HG03139 (cell line): ENCODE results near the gene FAM25G.
"Not testable (repeated sequence)": the region's sequence is repeated elsewhere in the genome, so short reads cannot be mapped to it uniquely, and the experiment has no call there.

Source experiments
- ATAC-seq: cut with Tn5 transposase; IDR thresholded peaks from one replicate; pipeline ENCODE4 v1.9.1; 2021; ENCODE audit not compliant: unreplicated experiment

The FAM25G gene

DNA sequence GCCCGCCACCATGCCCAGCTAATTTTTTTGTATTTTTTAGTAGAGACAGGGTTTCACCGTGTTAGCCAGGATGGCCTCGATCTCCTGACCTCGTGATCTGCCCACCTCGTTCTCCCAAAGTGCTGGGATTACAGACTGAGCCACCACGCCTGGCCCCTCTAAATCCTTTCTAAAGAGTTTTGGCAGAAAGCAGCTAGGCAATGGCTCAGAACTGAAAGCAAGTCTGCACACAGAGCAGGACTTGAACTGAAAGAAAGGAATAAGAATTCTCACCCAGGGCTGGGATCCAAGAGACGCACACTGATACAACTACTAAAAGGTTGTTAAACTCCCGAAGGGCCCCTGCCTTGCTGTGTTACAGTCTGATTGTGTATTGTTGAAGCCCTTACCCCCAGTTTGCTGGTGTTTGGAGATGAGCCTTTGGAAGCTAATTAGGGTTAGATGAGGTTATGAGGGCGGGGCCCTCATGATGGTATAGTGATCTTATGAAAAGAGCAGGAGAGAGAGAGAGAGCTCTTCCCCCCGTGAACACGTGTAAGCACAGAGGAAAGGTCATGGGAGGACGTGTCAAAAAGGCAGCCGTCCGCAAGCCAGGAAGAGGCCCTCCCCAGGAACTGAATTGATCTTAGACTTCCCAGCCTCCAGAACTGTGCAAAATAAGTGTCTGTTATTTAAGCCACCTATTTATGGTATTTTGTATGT lies 26.1 kb downstream of the FAM25G start:
- not testable (repeated sequence) for ATAC-seq

DNA sequence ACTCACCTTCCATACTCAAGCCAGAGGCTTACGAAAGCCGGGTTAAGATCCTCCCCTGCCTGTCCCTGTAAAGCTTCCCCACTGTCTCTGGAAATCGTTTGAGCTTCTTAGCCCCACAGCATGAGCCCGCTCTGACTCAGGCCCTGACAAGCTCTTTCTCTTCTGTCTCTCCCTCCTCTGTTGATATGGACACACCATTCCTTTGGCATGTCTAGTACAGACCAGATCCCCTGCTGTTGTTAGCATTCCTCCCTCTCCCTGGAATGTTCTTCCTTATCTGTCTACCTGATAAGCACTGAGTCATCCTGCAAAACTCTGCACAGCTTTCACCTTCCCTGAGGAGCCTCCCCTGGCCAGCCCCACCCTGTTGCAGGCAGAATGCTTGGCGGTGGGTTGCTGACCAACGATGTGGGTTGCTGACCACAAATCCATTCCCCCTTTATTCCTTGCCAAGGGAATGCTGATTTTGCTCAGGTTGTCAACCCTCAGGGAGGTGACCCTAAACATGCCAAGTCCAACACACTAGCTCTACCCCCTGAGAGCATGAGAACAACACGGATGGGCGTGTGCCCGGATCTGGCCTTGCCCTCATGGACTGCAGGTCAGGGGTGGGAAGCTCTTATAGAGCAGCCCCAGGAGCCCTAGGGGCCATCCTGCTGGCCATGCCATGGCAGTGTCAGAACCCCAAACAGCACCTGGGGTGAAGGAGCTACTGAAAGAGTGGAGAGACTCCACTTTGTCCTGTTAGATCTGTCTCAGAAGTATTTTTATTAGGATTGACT lies 28.7 kb downstream of the FAM25G start:
- not testable (repeated sequence) for ATAC-seq

DNA sequence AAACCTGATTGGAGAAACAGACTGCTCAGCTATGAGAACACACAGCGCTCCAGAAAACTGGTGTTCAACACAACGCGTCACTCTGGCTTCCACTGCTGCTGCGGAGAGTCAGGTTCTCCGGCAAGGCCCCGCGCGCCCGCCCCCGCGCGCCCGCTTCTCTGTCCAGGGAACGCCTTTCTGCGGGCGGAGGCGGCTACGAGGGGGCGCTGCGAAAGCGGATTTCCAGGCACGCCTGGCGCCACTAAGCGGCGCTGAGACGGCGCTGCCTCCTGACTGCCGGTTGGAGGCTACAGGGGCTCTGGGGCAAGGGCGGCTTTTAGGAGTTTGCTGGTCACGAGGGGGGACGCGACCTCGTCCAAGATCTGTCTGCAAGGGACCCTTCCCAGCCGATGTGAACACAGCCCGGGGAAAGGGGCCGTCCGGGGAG lies 30.2 kb downstream of the FAM25G start:
- ATAC-seq, result not testable (repeated sequence)

DNA sequence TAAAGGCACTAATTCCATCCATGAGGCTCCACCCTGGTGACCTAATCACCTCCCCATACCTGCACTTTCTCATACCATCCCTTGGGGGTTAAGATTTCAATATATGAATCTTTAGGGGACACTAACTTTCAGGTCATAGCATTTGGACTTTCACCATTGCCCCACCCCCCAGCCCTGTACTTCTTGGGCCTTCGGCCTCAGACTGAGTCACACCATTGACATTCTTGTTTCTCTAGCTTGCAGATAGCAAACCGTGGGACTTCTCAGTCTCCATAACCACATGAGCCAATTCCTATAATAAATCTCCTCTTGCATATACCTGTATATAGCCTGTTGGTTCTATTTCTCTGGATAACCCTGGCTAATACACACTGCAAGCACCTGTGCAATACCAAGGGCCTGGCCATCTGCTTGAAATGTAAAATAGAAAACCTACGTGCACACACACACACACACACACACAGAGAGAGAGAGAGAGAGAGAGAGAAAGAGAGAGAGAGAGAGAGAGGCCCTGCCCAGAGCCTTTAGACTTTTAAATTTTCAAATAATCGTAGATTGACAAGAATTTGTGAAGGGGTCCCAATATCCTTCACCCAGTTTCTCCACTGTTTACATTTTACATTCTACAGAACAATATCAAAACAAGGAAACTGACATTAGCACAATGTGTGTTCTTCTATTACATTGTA lies 32.9 kb downstream of the FAM25G start:
- ATAC-seq, result no peak

DNA sequence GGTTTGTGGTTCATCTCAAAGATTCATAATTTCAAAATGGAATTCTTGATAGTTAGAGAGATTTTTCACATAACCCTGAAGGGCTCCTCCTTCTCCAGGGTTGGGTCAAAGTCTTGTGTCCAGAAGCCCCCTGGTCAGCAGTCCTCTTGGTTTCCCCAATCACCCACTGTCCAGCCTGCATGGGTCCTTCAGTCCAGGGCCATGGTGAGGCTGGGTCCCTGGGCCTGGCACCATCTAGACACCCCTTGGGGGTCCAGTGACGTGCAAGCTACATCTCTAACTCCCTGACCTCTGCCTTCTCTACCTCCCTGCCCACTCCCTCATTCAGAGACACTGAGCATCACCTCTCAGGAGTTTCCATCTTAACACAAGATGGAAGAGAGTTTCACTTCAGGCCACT lies 33.7 kb downstream of the FAM25G start:
- ATAC-seq, result no peak

DNA sequence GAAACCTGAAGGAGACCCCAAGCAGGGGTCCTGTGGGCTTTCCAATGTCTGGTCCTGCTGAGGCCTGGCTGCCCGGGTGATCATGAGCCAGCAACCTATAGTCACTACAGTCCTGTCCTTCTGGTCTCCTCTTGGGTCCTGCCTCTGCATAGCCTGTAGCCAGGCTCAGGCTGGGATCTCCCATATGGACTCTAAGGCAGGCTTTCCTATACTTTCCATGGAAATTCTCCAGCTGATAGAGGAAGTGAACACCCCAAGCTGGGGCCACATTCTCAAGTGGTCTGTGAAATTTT lies 34.0 kb downstream of the FAM25G start:
- no peak for ATAC-seq

DNA sequence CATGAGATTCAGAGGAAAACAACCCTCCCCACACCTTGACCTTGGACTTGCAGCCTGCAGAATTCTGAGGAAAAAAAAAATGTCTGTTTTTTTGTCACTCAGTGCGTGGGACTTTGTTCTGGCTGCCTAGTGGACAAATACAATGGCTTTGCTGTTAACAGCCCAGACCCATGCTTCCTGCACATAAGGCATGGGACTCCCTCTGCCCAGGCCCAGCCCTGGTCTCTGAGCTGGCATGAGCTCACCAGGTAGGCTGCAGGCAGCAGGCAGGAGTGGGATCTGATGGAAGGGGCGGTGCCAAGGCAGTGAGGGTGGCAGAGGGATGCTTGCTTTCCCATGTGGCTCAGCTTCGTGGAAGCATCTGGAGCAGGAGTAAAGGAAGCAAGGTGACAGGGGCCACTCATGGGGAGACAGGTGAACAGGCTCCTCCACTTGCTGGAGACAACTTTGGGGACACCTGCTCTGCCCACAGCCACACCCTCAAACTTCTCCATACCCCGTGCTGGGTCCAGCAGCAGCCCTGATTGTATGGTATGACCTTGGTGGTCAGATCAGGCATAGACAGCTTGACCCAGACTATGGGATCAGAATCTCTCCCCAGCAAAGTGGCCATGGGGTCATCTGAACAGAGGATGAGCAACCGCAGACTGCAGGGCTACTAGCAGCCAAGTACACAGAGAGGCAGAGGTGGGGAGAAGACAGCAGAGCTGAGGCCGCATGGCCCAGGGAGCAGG lies 34.5 kb downstream of the FAM25G start:
- ATAC-seq, result no peak

DNA sequence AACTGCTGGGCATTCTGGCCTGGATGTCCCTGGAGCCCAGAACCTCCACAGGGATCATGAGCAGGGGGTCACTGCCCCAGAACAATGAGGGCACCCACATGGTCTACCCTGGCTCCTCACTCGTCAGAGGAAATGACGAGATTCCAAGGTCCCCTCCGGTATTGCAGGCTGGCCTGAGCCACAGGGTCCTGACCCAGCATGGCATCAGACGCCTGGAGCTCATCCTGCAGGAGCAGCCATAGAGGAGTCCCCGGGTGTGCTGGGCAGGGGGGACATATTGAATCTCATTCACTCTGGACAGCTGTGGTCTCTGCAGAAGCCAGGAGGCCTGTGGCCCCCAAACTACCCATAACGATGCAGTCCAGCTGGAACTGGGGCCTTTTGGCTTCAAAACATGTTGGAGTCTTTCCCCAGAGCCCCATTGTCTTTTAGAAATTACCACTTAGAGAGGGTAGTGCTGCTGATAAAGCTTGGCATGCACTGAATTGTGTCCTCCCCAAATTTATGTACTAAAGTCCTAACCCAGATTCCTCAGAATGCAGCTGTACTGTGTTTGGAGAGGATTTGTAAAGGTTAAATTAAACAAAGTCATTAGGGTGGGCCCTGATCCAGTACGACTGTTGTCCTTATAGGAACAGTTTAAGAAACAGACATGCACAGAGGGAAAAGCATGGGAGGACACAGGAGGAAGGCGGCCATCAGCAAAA lies 35.3 kb downstream of the FAM25G start:
- no peak for ATAC-seq

DNA sequence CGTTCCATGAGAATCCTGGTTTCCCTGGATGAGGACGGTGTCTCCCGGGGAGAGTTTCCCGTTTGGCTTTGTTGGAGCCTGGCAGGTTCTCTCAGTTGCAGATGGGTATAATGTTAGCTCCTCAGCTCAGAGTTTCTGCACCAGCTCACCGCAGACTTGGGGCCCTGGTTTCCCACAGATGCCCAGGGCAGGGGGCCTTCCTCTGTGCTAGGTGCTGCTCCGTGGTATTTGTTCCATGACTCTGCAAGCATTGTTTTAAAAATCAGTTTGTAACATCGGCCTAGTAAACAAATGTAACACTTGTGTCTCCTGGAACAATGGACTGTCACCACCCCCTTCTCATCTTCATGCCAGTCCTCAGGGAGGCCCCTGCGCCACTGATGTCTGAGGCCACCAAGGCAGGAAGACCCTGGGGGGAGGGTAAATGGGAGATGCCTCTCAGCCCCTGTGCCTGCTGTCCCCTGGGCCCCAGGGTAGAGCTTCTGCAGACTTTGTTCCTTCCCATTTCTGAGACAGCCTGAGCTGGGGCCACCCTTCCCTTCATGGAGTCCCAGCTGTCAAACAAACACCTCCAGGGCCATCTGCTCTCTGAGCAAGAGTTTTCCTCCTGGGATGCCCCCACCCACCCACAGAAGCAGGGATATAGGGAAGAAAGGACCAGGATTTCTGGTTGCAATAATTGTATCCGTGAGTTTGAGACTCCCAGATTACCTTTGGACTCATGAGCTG lies 36.0 kb downstream of the FAM25G start:
- ATAC-seq, result not testable (repeated sequence)

DNA sequence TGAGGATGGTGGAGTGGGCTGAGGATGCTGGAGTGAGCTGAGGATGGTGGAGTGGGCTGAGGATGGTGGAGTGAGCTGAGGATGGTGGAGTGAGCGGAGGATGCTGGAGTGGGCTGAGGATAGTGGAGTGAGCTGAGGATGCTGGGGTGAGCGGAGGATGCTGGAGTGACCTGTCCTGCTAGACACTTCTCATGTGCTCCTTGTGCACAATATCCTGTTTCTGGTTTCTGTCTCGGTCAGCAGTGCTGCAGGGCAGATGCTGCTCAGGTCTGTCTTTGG lies 36.8 kb downstream of the FAM25G start:
- ATAC-seq, result no peak

DNA sequence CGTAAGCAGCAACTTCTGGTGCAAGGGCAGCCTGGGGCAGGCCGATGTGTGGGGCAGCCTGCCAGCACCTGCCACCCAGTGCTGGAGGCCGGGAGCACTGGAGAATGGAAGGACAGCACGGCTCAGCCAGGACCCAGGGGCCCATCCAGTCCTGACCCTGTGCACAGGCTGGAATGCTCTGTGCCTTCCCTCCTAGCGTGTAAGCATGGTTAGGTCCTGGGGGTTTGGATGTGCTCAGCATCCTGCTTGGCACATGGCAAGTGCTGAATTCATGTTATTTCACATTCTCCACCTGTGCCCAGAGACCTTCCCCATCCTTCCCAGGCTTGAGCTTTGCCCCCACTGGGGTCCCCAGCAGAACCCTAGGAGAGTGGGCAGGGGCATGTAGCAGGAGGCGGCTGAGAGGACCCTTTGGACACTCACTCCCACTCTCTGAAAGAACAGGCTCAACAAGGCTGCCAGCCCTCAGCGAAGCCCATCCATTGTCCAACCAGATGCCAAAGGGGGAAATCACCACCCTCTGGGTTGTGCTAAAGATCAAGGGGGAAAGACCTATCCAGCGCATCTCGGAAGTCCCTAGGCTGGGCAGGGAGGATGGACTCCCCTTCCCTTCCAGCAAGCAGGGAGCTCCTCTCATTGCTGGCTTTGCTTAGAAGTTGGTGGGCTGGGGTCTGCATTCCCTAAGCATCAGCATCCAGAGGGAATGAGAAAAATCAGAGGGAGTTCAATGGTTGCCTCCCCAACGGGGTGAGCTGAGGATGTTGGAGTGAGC lies 37.3 kb downstream of the FAM25G start:
- no peak for ATAC-seq

DNA sequence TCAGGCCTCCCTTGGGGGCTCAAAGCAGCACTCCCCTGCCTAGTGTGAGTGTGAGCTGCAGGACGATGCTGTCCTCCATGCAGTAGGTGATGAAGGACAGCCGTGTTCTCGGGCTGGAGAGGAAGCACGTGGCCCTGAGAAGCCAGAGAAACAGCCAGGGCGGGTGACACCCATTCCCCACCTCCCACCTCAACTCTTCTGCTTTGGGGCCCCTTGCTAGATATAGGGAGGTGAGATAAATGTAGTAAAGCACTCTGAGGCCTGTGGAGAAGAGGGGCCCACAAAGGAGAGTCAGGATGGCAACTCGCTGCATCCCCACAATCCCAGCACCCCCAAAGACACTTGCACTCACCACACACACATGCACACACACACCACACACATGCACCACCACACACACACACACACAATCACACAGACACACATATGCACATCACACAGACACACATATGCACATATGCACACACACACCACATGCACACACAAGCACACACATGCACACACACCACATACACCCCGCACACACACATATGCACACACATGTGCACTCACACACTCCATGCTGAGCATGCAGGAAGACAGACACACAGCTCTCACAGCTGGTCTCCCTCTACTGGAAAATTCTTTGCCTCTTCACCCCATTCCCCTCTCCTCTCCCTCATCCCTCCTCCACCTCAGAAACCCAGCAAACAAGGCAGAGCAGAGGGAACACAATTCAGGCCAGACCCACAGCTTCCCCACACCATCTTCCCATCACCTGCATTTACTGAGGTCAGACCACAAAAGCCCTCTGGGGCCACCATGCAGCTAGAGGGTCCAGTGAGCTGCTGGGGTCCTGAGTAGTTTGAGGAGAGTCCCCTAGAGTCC lies 38.1 kb downstream of the FAM25G start:
- ATAC-seq, result no peak

DNA sequence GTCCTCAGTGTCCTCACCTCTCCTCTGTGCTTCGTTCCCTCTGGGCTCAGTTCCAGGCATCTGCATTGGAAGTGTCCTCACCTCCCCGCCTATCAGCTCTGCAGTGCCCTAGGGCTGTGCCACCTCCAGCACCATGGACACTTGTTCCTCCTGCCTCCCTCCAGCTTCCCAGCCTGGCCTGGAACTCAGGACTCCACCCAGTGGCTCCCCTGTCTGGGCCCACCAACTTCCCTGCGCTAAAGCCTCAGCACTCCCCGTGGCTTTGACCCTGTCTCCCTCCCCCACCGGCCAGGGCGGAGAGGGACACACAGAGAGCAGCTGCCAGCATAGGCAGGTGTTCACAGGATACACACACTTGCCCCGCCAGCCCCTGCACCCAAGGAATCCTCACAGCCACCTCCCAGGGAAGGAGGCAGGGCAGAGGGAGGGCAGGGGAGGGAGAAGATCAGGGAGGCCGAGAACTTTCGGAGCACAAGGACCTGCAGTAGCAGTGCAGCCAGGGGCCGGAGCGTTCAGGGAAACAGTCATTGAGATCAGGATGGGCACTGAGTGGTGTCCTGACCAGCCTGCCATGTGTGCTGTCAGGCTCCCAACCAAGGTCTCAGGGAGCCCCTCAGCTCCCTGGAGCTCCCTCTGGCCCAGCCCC lies 38.9 kb downstream of the FAM25G start:
- no peak for ATAC-seq

DNA sequence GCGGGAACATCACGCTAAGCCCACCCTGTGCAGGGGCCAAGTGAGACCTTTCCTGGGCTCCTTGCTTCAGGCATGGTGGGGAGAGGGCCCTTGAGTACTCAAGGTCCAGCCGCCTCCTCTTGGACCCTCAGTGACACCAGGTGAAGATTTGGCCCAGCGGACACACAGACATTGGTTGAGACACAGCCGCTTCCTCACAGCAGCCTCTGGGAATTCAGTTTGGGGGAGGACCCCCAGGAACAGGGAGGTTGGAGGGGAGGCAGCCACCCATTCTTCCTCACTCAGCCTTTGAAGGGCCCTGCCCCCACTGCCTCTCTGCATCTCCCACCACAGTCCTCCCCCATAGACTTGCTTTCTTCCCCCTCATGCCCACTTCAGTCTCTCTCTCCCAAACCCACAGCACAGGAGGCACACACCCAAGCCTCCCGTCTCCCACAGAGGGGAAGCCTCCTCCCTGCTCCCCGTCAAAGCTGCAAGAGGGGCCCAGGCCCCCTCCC lies 39.5 kb downstream of the FAM25G start:
- ATAC-seq, result no peak

DNA sequence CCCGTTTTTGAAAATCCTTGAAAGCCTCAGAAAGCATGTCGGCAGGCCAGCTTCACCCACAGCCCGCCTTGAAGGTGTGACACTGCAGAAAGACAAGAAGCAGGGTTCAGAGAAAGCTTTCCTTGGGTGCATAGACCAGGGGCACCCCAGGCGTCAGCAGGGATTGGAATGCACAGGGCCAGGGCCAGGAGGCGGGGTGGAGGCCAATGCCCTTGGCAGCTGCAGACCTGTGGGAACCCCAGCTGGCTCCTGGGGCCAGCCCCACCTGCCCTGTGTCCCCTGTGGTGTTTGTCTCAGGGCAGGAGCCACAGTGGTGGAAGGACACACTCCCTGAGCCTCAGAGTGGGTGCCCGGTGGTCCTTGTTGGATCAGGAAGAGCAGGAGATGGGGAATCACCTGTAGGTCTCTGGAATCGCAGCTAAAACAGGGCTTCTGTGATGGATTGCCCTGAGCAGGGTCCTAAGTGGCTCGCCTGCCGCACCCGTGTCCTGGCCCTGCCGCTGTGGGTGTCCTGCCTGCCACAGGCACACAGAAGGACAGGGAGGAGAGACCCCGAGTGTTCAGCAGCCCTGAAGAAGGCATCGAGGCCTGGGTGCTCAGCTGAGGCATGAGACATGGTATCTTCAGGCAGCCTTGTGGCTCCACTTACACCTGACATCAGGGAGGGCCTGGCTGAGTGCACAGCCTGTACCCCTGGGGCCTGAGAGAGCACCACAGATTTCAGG lies 40.1 kb downstream of the FAM25G start:
- ATAC-seq, result no peak

DNA sequence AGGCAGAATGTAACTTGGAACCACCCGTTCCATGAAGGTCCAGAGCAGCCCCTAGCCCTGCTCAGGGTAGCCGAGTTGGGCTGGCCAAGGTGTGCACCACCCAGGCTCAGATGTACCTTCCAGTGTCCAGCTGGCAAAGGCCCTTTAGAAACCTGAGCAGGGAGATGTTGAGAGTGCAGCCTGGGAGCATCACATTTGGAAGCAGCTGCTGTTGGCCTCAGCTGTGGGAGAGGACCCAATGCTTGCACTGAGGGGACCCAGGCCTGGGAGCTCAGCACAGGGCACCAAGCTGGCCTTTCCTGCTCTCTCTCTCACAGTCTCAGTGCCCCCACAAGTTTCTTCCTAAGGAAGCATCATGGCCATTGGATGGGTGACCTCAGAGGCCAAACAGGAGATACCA lies 41.1 kb downstream of the FAM25G start:
- no peak for ATAC-seq

DNA sequence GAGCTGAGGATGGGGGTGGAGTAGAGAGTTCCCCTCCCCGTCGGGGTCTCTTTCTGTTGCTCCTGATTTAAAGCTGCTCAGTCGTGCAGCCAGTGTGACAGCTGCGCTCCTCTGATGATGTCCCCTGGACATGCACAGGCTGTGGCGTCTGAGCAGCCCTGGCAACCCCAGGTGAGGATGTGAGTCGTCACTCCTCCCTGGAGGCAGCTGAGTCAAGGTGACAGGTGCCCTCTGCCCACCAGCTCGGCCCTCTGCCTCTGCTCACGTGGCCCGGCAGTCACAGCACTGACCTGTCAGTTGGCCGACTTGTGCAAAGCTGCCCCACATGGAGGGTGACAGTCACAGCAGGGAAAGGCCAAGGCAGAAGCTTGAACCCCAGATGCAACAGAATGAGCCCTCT lies 41.5 kb downstream of the FAM25G start:
- no peak for ATAC-seq
